Uterus (tissue), 2 donors: ENCODE measurements around the gene DCX.

Source experiments
- CTCF ChIP-seq, 4 experiments: fragments of 200-600 bp in 2 of 4; fragments of 450-650 bp in 2 of 4; sonication (generic) in 2 of 4; IDR thresholded peaks; one replicate each; pipeline ENCODE4 v1.5.1; 2016 to 2019; ENCODE audit warnings: antibody characterized with exemption in 4 of 4, mild to moderate bottlenecking in 2 of 4, moderate library complexity in 1 of 4
- POLR2A ChIP-seq, 2 donors: fragments of 450-650 bp; IDR thresholded peaks; one replicate each; pipeline ENCODE4 v1.6.1; 2016; ENCODE audit warnings: antibody characterized with exemption in 2 of 2, mild to moderate bottlenecking in 1 of 2, moderate library complexity in 1 of 2

- TF ChIP-seq CTCF (IDR thresholded peaks at IDR 0.05): no peak
- no peak for TF ChIP-seq POLR2A (IDR thresholded peaks at IDR 0.05)
Observed at GRCh38 chrX:111349101-111349500, 62.9 kb downstream of the DCX start.
